A549 treated with AZD9567 at 1 μM for 4 hours (cell line): ENCODE results near the gene TEX29. TPM values are rescaled to one million over a fixed set of nuclear protein-coding genes. Genes with fewer than 3 reads are reported as not detected.

Experiments used
- total RNA-seq: library from RNA; stranded (reverse); fragments of 200-300 nt; extraction: Qiagen RNA extraction; gene quantifications from 5 replicates; pipeline ENCODE4 v1.2.3, GENCODE V29; 2022; ENCODE audit not compliant: insufficient read depth

TEX29 gene
- total RNA-seq, result 0.16 to 0.25 TPM (median 0.24 TPM) in 3 of 5 replicates, not detected in the others

DNA sequence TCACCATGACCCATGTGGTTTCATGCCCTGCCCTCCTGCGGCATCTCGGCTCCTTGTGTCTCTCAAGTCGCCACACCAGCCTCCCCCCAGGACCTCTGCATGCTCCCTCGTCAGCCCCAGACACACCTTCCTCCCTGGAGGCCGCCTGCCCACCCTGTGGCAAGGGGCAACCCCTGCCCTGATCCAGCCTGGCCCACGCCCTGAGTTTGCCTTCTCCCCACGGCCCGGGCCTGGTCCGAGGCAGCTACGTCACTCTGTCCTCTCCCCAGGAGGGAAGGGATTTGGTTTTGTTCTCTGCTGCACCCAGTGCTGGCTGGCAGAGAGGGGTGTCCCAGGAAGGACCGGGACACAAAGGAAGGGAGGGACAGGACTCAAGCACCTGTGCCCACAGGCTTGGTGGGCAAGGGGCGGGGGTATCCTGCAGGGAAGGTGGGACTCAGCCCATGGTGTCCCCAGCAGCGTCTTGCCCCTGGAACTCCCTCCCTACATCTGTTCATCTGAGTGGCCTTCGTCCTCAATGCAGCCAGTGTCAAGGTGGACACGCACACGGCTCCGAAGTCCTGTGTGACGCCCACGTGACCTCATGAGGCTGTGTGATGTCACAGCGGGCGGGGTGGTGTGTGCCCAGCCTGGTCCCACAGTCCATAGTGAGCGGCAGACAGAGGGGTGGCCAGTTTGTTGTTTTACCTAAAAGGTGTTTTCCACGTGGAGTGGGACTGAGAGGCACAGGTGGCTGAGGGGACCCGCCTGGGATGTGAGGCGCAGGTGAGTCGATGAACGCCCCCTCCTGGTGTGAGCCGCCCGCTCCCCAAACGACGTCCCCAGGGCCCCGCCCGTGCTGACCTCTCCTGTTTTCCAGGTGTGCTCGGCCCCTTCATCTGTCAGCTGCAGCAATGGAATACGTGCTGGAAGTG is at the start of gene TEX29:
Gene TEX29 (plus strand): TSS at position 645 of the 914 bp plus-strand sequence. CDS start 249 bp downstream, at position 894.

Other genes with a start within 250 kb of the TEX29 start
- 20.2 to 25.6 TPM (median 21.6 TPM) in 5 replicates for gene ARHGEF7, start 205.3 kb upstream of the TEX29 start, total RNA-seq